EH (cell line): Measurements from ENCODE around the gene LSR.

Experiments
- DNase-seq: peaks from one replicate; pipeline ENCODE4 v3.0.0-alpha.2; 2015; ENCODE audit warnings: low read depth

LSR gene

GRCh38 chr19:35247526-35248309, 1.1 kb upstream of the LSR start:
- no peak for DNase-seq

GRCh38 chr19:35249146-35249847, 495 bp downstream of the LSR start:
- no peak for DNase-seq

- DNase-seq: no peak
Observed at GRCh38 chr19:35249848-35250711, 1.3 kb downstream of the LSR start.

- DNase-seq: no peak
Observed at GRCh38 chr19:35251456-35251855, 2.7 kb downstream of the LSR start.

GRCh38 chr19:35253316-35254286, 4.8 kb downstream of the LSR start:
- no peak for DNase-seq

- DNase-seq: no peak
Observed at GRCh38 chr19:35254341-35255297, 5.8 kb downstream of the LSR start.

- DNase-seq: no peak
Observed at GRCh38 chr19:35256566-35256965, 7.8 kb downstream of the LSR start.

GRCh38 chr19:35257113-35257461, 8.3 kb downstream of the LSR start:
- no peak for DNase-seq

GRCh38 chr19:35260694-35261304, 12.0 kb downstream of the LSR start:
- DNase-seq: no peak

- no peak for DNase-seq
Observed at GRCh38 chr19:35261356-35262100, 12.7 kb downstream of the LSR start.

- DNase-seq: no peak
Observed at GRCh38 chr19:35262101-35262761, 13.4 kb downstream of the LSR start.

GRCh38 chr19:35264268-35265125, 15.7 kb downstream of the LSR start:
- DNase-seq: no peak

GRCh38 chr19:35265126-35265899, 16.5 kb downstream of the LSR start:
- DNase-seq: no peak

GRCh38 chr19:35265900-35266519, 17.2 kb downstream of the LSR start:
- DNase-seq: no peak

- DNase-seq: peak; percentile 16
Observed at GRCh38 chr19:35266520-35267352, 17.9 kb downstream of the LSR start.
